ENCODE measurements around the gene MROH7.

The MROH7 gene

DNA sequence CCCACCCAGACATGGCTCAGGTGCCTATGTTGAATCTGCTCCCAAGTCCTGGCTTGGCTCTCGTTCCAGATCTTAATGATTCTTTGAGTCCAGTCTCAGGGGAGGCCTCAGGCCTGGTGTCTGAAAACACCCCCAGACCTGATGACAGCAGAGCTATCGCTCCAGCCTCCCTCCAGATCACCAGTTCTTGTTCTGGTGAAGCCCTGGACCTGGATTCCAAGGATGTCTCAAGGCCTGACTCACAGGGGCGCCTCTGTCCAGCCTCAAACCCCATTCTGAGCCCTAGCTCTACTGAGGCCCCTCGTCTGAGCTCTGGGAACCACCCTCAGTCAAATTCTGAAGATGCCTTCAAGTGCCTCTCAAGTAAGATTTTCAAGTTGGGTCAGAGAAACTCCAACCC lies 11.4 kb downstream of the MROH7 start:
- DNase-seq, result no peak

GRCh38 chr1:54658164-54658913 lies 16.8 kb downstream of the MROH7 start:
- DNase-seq, result no peak

DNA sequence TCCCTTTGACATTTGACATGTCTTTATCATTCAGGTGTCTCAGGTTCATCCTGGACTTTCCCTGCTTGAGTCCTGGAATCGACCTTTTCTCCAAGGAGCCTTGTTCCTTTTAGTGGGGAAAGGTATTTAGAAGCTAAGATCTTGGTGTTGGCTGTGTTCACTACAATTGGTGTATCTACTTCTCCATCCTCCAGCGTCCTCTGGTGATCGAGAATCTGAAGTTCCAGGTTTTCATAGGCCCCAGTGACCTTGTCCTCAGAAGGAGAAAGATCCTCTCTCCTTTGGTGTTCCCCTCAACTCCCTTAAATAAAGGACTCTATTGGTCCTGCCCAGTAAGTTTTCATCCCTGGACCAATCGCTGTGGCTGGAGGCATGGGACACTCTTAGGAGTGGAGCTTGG lies 22.1 kb downstream of the MROH7 start:
- DNase-seq, result no peak

- DNase-seq, result no peak
Observed at GRCh38 chr1:54664364-54664763, 22.8 kb downstream of the MROH7 start.

GRCh38 chr1:54665852-54666251 lies 24.3 kb downstream of the MROH7 start:
- DNase-seq, result no peak

DNA sequence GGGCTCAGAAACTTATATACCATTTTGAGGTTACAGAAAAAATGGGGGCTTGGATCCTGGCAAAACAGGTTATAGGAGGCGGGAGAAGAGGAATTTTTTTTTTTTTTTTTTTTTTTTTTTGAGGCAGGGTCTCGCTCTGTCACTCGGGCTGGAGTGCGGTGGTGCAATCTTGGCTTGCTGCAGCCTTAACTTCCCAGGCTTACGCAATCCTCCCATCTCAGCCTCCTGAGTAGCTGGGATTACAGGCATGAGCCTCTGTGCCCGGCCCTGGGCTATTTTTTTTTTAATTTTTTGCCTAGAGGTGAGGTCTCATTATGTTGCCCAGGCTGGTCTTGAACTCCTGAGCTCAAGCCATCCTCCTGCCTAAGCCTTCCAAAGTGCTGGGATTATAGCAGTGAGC lies 24.7 kb downstream of the MROH7 start:
- no peak for DNase-seq

DNA sequence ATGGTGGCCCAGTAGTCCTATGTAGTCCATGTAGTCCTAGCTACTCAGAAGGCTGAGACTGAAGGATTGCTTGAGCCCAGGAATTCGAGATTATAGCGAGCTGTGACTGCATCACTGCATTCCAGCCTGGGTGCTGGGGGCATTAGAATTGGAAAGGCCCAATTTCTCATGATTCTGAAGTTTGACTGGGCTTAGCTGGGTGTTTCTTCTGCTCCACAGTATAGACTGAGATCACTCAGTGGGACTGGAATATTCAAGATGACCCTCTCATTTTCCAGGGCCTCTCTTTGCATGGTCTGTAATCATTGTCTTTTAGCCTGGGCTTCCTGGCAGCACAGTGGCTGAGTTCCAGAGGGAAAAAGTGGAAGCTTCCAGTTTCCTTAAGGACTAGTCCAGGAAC lies 26.2 kb downstream of the MROH7 start:
- no peak for DNase-seq

DNA sequence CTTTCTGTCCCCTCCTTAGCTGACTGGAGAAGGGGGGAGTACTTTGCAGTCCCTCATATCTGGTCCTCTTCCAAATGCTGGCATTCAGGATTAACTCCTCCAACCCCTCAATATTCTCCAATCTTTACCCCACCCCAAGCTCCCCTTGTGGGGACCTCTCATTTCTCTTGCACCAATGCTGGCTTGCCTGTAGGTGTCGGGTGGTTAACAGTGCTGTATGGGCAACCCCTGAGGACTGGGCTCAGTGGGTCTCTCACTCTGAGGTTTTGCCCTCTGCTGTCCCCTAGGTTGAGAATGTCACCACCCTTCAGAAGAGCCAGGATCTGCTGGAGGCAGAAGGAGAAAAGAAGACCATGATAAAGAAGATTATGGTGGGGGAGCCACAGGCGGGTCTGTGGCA lies 27.0 kb downstream of the MROH7 start:
- DNase-seq, result no peak

GRCh38 chr1:54671985-54672608 lies 30.5 kb downstream of the MROH7 start:
- DNase-seq, result peak; percentile 55

GRCh38 chr1:54678776-54679643 lies 37.4 kb downstream of the MROH7 start:
- DNase-seq, result no peak

DNA sequence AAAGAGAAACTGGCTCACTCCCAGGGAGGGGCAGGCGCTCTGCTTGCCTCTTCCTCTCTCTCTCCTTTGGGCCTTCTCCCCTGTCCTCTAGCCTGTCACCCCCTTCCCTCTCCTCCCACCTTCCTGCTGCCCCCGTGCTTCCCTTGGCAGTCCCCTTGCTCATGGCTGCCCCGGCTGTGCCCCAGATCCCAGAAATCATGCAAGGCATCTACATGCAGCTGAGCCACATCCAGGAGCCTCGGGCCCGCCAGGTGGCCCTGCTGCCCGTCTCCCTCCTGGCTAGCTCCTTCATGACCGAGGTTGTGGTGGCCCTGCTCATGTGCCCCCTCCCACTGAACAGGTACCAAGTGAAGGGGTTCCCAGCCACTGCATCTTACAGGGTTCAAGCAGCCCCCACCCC lies 38.1 kb downstream of the MROH7 start:
- DNase-seq, result no peak

DNA sequence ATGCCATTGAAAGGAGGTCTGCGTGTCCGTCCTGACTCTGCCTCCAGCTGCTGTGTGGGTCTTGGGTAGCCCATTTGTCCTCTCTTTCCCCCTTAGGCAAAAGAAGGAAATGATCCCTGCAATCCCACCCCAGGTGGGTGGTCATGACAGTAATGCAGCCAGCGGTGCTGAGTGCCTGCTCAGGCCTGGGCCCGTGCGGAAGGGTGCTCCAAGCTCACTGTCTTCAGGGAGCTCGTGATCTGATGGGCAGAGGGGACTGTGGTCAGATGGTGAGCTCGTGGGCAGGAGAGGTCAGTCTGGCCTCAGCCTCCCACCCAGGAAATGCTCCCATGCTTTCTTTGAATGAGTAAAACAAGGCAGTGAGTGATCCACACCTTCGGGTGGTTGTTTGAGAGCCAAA lies 38.8 kb downstream of the MROH7 start:
- no peak for DNase-seq

DNA sequence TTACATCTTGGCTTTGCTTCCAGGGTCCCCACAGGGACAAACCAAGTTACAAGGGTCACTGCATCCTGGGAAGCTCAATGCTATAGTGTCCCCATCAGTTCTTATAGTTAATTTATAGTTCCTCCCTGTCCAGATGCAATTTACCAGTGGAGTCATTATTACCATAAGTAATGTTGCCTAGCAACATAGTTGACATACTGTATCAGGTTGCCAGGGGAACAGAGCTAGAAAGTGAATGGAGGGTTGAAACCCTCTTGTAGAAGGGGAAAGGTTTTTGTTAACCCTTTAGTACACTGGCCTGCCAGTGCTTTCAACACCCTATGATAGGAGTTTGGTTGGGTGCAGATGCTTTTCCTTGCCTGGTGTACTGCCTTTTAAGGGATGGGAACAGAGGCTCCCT lies 39.8 kb downstream of the MROH7 start:
- no peak for DNase-seq

GRCh38 chr1:54683453-54683852 lies 41.9 kb downstream of the MROH7 start:
- DNase-seq, result no peak

DNA sequence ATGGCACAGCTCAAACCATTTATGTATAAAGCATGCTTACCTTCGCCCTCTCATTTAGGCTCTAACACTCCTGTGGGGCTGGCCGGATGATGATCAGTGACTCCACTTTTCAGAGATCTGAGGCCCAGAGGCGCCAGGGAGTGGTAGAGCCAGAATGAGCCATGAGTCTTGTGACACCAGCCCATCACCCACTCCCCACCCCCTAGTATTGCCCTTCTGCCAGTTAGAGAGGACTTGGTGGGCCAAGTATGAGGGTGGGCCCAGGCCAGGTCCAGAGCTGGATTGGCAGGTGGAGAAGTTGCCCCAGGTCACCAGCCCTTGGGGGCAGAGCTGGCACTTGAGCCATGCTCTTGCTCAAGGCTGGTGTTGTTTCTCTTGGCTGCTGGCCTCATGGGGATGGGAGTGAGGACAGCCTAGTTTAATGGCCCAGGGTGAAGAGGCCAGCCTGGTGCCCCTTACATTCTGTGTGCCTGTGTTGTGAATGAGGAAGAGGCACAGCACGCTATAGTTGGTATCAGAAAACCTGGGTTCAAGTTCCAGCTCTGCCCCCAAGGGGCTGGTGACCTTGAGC lies 43.8 kb downstream of the MROH7 start:
- no peak for DNase-seq

GRCh38 chr1:54686155-54686554 lies 44.6 kb downstream of the MROH7 start:
- DNase-seq, result no peak

DNA sequence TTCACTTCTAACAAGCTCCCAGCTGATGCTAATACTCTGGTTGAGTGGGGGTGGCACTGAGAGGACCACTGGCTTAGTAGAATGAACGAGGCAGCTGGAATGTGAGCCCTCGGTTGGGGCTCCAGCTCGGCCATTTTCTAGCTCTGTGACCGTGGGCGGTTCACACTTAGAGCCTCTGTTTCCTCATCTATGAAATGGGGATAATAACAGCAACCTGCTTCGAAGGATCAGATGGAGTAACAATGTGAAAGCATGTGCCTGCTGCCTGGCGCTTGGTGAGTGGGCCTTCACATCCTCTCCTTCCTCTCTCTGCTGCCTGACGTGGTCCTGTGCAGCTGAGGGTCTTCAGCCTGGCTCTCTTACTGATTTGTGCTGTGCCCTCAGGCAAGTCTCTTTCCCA lies 53.2 kb downstream of the MROH7 start:
- DNase-seq, result no peak

- DNase-seq, result no peak
Observed at GRCh38 chr1:54695221-54695620, 53.6 kb downstream of the MROH7 start.

DNA sequence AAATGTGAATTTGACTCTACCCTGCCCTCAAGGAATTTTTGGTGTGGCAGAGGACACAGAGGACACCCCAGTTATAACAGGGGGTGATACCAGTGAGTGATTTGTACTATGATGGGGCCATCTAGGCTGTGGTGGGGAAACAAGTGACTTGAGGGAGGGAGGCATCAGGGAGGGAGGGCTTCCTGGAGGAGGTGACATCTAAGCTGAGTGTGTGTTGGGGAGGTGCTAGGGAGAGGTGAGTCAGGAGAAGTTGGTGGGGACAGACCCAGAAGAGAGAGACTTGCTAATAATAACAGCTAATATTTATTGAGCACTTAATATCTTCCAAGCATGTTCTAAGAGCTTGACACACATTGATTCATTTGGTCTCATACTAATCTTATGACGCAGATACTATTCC lies 54.2 kb downstream of the MROH7 start:
- no peak for DNase-seq

DNA sequence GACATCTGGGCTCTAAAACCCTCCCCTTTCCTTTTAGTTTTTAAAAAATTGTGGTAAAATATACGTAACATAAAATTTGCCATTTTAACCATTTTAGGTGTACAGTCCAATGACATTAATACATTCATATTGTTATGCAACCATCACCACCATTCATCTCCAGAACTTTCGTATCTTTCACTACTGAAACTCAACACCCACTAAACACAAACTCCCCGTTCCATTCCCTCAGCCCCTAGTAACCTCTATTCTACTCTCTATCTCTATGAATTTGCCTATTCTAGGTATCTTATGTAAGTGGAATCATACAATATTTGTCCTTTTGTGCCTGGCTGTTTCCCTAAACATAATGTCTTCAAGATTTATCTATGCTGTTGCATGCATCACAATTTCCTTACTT lies 54.7 kb downstream of the MROH7 start:
- DNase-seq, result no peak

- no peak for DNase-seq
Observed at GRCh38 chr1:54697896-54698295, 56.3 kb downstream of the MROH7 start.

- DNase-seq, result no peak
Observed at GRCh38 chr1:54698346-54698745, 56.8 kb downstream of the MROH7 start.

DNA sequence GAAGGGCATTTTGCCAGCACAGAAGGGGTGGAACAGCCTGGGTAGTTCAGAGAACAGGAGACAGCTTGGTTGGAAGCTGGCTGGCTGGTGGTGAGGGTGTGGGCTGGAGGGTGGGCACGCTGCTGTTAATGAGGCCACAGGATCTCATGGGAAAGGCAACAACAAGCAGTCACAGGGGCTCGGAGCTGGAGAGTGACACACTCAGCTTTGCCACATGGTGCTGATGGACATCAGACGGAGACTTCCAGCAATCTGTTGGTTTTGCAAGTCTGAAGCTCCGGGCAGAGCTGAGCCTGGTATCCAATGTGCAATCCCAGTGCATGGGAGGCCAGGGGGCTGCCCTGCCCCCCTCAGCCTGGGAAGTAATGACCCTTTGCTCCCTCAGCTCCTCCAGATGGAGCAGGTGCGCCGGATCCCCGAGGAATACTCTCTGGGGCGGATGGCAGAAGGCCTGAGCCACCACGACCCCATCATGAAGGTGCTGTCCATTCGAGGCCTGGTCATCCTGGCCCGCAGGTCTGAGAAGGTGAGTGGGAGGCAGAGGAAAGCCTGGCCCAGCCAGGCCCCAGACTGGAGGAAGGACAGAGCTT lies 58.4 kb downstream of the MROH7 start:
- DNase-seq, result no peak

Measured in activated CD4-positive, alpha-beta T cell treated with anti-CD3 and anti-CD28 coated beads, Interleukin-2, amount 50 U/mL, for 1 hour (primary cell).